Stimulated activated CD8-positive, alpha-beta memory T cell treated with anti-CD3 and anti-CD28 coated beads, Interleukin-15, amount 100 ng/mL, for 4 hours (primary cell): ENCODE results near the gene GARIN5A.

ENCODE experiments used
- DNase-seq, 2 donors: peaks; one replicate each; pipeline ENCODE4 v3.0.0-alpha.2; 2020; ENCODE audit warnings: low read depth in 2 of 2

Gene GARIN5A

DNA sequence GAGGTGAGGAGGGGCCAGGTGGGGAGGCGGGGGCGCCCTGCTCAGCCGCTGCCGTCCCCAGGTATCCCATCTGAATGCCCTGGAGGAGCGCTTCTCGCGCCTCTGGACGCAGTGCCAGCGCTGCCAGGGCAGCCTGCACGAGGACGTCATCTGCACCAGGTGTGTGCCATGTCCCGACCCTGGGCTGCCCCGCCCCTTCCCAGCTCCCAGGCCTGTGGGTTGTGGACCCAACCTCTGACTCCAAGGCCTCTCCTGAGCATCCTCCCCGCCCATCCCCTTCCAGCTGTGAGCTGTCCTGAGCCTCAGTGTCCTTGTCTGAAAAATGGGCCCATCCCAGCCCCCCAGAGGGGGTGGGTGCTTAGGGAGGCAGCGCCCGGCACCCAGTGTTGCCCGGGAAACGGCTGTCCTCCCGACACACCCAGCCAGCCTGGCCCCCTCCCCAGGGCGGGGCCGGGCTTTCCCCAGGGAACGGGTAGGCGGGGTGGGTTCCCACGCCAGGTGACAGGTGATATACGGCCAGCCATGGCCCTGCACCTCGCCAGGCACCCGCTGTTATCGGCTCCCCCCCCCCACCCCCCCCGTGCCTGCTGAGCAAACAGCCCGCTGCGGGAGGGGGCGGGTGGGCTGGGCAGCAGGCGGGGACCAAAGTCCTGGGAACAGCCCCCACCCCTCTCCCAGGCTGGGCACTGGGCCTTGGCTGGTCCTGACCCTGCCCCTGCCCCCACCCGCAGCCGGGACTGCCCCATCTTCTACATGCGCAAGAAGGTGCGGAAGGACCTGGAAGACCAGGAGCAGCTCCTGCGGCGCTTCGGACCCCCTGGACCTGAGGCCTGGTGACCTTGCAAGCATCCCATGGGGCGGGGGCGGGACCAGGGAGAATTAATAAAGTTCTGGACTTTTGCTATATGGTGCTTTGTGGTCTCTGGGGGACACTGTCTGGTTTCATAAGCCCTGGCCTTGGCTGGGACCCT lies 59.3 kb downstream of the GARIN5A start:
- DNase-seq = no peak
